ENCODE measurements around the gene AP5Z1. TPM values are rescaled to one million over a fixed set of nuclear protein-coding genes. Genes with fewer than 3 reads are reported as not detected.

AP5Z1 gene
- total and polyA plus RNA-seq, 2 of the 4 experiments (the other 2 are of a cell fraction), result 9.7 to 38.7 TPM

DNA sequence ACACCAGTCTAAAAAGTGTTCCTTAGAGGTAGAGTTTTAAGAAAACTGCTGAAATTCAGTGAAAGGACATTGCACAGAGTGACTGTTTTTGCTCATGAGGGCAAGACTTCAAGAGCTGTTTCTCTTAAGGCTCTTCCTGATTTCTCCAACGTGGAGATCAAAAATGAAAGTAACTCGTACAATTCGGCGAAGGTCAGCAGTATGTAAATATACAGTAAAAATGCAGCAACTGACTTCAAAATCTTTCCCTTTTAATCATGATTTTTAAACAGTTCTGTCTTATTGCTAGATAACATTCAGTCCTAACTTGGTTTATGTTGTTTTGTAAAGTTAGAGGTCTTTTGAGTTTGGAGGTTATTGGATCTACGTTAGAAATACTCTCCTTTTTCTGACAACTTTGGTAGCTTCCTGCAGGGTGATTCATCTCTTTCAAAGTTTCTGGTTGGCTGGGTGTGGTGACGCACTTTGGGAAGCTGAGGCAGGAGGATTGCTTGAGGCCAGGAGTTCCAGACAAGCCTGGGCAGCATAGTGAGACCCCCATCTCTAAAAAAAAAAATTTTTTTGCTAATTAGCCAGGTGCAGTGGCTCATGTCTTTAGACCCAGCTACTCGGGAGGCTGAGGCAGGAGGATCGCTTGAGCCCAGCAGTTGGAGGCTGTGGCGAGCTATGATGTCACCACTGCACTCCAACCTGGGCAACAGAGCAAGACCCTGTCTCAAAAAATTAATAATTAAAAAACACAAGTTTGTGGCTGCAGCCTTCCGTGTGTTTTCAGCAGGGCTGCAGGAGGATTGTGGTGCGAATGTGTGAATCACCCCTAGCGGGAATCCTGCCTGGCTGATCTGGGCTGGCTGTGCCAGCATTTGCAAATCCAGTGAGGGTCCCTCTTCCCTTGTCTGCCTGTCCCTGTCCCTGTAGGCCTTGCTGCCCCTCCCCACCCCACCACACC is 29.2 kb upstream of the AP5Z1 start:
- peak overlapping the region; percentile 36 for H2BK120ac ChIP-seq (ENCODE audit: low read depth, low read length)
- ChIA-PET CTCF (interaction anchor here (0.6 to 1.2 kb wide), 3 partner anchors 34 to 685 kb away, joined by 3 to 4 read pairs (median 3); no protein-coding TSS in a partner anchor), POLR2A (ENCODE audit: unreplicated experiment) (interaction anchor here (0.8 to 1.5 kb wide), 3 partner anchors 29 to 105 kb away, joined by 5 to 17 read pairs (median 7); partner anchors contain the start of gene AP5Z1)
- peak overlapping the region; percentile 73 for H2BK5ac ChIP-seq (ENCODE audit: low read depth, low read length, poor library complexity, severe bottlenecking)
- TF ChIP-seq MAFK (IDR thresholded peaks at IDR 0.05; ENCODE audit: low read depth, low read length) (peak; percentile 65), POLR2A (IDR thresholded peaks at IDR 0.05; ENCODE audit: low read depth, low read length) (no peak; the same call in none of the 2 replicates)
- peaks cover 47% of the 10 kb centered on the region for H3K36me3 ChIP-seq (ENCODE audit: control insufficient read depth, insufficient read depth, low read length)
- H3K4me3 ChIP-seq (ENCODE audit: insufficient read depth, low read depth, low read length), result peak overlapping the region; percentile 51
- H3K4ac ChIP-seq (ENCODE audit: low read depth, low read length), result peak overlapping the region; percentile 34
- H3K23ac ChIP-seq (ENCODE audit: low read depth, low read length), result peak overlapping the region; percentile 80
- peak overlapping the region; percentile 90 for H3K27ac ChIP-seq (ENCODE audit: insufficient read depth, low read length)
- BruUV-seq (replicated peaks), result no TSS peak
- intact Hi-C loops (cut with micrococcal nuclease) (loop anchor here (1.0 to 2.0 kb wide), 5 partner anchors 29 to 105 kb away; partner anchors contain the start of gene AP5Z1), dilution Hi-C loops (cut with HindIII; ENCODE audit: low sequenced_read_pairs, unreplicated experiment) (no loop called here), in situ Hi-C loops (cut with MboI; ENCODE audit: low sequenced_read_pairs) (no loop called here)
- peak overlapping the region; percentile 64; the same call in 1 of the 2 replicates for H2BK20ac ChIP-seq (ENCODE audit: low read depth, low read length)
- H3K14ac ChIP-seq (replicated peaks; ENCODE audit: low read depth, low read length), result peak overlapping the region; percentile 81
- peak overlapping the region; percentile 85 for H3K4me2 ChIP-seq (ENCODE audit: low read depth, low read length)
- DNase-seq, result peak; percentile 83
- H2AFZ ChIP-seq (replicated peaks; ENCODE audit: low read length, poor library complexity), result no peak overlapping the region
- no peaks in the 10 kb centered on the region for H3K27me3 ChIP-seq (ENCODE audit: control insufficient read depth, insufficient read depth, low read length)
- peaks cover 10% of the 10 kb centered on the region for H3K4me1 ChIP-seq (ENCODE audit: control insufficient read depth, insufficient read depth, low read length)
- peak overlapping the region; percentile 76 for H3K56ac ChIP-seq (ENCODE audit: extremely low read depth, insufficient read depth, low read length)
- peak overlapping the region; percentile 47; the same call in 2 of the 3 replicates for H2BK15ac ChIP-seq (ENCODE audit: low read depth, low read length)
- peak; percentile 3; the same call in 1 of the 2 replicates for ATAC-seq (ENCODE audit: low read depth)
- H3K79me1 ChIP-seq (ENCODE audit: low read depth in 1 of 2, low read length in 2 of 2), result peaks cover 6 to 56% of the 10 kb centered on the region in 2 experiments; a peak in 3 of 4 replicates
- peaks cover 2% of the 10 kb centered on the region; the same call in 1 of the 2 replicates for H3K9me1 ChIP-seq (ENCODE audit: insufficient read depth, low read length)
- no peaks in the 10 kb centered on the region for H3K9me3 ChIP-seq (ENCODE audit: control insufficient read depth, insufficient read depth, low read length)
- 100% methylated on average over 1 of the region's 12 CpGs; no CpG with 5 or more reads in 1 of the 2 experiments for WGBS, 2 experiments (ENCODE audit: extremely low coverage in 2 of 2, insufficient read length in 1 of 2)
- peak overlapping the region; percentile 64 to 82 for H4K8ac ChIP-seq (ENCODE audit: low read depth in 2 of 2, low read length in 2 of 2)
- H2AK9ac ChIP-seq (replicated peaks; ENCODE audit: low read depth, low read length, poor library complexity), result peak overlapping the region; percentile 80
- peak overlapping the region; percentile 91 for H3K18ac ChIP-seq (ENCODE audit: low read depth, low read length)
- no peaks in the 10 kb centered on the region; the same call in 1 of the 2 replicates for H4K20me1 ChIP-seq (ENCODE audit: insufficient read depth, low read length)
- peak overlapping the region; percentile 27 for H4K91ac ChIP-seq (ENCODE audit: insufficient read depth, low read depth, low read length)
- peak overlapping the region; percentile 81 for H2AK5ac ChIP-seq (ENCODE audit: low read depth, low read length)
- H4K5ac ChIP-seq (ENCODE audit: low read depth, low read length), result peak overlapping the region; percentile 94
- H3K9ac ChIP-seq (ENCODE audit: low read depth, low read length), result peak overlapping the region; percentile 95
